B cell (primary cell): ENCODE results near the gene TPK1.

Source experiments
- CTCF ChIP-seq: fragments of 200-600 bp; IDR thresholded peaks from one replicate; pipeline ENCODE4 v1.8.0; 2022; ENCODE audit warnings: antibody characterized with exemption, mild to moderate bottlenecking
- EZH2 ChIP-seq: IDR thresholded peaks from 2 replicates; pipeline ENCODE4 v1.6.1; 2012; ENCODE audit warnings: borderline replicate concordance, low read depth, mild to moderate bottlenecking, moderate library complexity, low read length; ENCODE audit not compliant: insufficient read depth, poor library complexity, severe bottlenecking

GRCh38 chr7:144785521-144785920, 50.3 kb downstream of the TPK1 start:
- no peak for TF ChIP-seq EZH2
- no peak for TF ChIP-seq CTCF
